ENCODE measurements around the gene ETV5. TPM values are rescaled to one million over a fixed set of nuclear protein-coding genes. Genes with fewer than 3 reads are reported as not detected.

The ETV5 gene
- total and polyA plus RNA-seq, 4 donors: 3.3 to 14.9 (median 5.5) TPM

DNA sequence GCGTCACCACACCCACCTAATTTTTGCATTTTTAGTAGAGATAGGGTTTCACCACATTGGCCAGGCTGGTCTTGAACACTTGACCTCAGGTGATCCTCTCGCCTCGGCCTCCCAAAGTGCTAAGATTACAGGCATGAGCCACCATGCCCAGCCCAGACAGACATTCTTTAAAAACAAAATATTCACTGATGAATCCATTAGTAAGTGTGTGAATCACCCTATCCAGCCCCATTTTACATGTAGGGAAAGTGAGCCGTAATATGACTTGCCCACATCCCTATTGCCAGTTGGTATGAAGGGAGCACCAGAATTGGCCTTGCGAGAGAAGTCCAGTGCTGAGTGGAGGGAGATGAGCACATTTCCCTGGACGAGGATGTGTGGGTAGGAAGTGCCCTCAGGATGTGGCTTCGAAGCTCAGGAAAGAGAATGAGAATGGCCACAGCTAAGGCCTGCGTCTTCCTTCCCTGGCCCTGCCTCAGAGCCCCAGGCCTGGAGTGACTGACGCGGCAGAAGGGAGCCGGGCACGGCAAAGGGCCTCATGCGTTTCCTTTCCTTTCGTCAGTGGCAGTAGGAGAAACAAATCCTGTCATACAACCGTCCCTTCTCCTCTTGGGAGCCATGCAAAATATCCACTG is 28.3 kb upstream of the ETV5 start:
- no peak overlapping the region for H3K4me3 ChIP-seq (ENCODE audit: low read depth in 1 of 3, low read length in 3 of 3)
- DNase-seq (ENCODE audit: low spot score): no peak
- H3K27ac ChIP-seq (ENCODE audit: low read depth in 1 of 2, low read length in 2 of 2): no peak overlapping the region
- no peaks in the 10 kb centered on the region for H3K4me1 ChIP-seq (ENCODE audit: control insufficient read depth in 4 of 4, insufficient read depth in 4 of 4, low read length in 3 of 4)
- H3K27me3 ChIP-seq (ENCODE audit: control insufficient read depth in 4 of 4, insufficient read depth in 4 of 4, low read length in 3 of 4): no peaks in the 10 kb centered on the region
- no peaks in the 10 kb centered on the region for H3K36me3 ChIP-seq (ENCODE audit: control insufficient read depth in 4 of 4, insufficient read depth in 3 of 4, low read depth in 1 of 4, low read length in 3 of 4)
- TF ChIP-seq, protein P1, sequence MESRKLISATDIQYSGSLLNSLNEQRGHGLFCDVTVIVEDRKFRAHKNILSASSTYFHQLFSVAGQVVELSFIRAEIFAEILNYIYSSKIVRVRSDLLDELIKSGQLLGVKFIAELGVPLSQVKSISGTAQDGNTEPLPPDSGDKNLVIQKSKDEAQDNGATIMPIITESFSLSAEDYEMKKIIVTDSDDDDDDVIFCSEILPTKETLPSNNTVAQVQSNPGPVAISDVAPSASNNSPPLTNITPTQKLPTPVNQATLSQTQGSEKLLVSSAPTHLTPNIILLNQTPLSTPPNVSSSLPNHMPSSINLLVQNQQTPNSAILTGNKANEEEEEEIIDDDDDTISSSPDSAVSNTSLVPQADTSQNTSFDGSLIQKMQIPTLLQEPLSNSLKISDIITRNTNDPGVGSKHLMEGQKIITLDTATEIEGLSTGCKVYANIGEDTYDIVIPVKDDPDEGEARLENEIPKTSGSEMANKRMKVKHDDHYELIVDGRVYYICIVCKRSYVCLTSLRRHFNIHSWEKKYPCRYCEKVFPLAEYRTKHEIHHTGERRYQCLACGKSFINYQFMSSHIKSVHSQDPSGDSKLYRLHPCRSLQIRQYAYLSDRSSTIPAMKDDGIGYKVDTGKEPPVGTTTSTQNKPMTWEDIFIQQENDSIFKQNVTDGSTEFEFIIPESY (IDR thresholded peaks at IDR 0.05): no peak
- TF ChIP-seq SP1 (IDR thresholded peaks at IDR 0.05): no peak
- TF ChIP-seq, protein P2, sequence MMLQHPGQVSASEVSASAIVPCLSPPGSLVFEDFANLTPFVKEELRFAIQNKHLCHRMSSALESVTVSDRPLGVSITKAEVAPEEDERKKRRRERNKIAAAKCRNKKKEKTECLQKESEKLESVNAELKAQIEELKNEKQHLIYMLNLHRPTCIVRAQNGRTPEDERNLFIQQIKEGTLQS (IDR thresholded peaks at IDR 0.05): no peak
- no peak for TF ChIP-seq EGR1 (IDR thresholded peaks at IDR 0.05; ENCODE audit: low read depth in 2 of 2)
- no peak for TF ChIP-seq GABPA (IDR thresholded peaks at IDR 0.05 in 1 of 2, conservative IDR thresholded peaks at IDR 0.05 in 1 of 2)
- TF ChIP-seq HNF4G (IDR thresholded peaks at IDR 0.05): no peak
- TF ChIP-seq NR2F2 (IDR thresholded peaks at IDR 0.05): no peak
- TF ChIP-seq, protein P3, sequence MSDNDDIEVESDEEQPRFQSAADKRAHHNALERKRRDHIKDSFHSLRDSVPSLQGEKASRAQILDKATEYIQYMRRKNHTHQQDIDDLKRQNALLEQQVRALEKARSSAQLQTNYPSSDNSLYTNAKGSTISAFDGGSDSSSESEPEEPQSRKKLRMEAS (IDR thresholded peaks at IDR 0.05): no peak
- TF ChIP-seq JUND (IDR thresholded peaks at IDR 0.05): no peak
- TF ChIP-seq FOXA1 (IDR thresholded peaks at IDR 0.05): no peak
- TF ChIP-seq, protein P4, sequence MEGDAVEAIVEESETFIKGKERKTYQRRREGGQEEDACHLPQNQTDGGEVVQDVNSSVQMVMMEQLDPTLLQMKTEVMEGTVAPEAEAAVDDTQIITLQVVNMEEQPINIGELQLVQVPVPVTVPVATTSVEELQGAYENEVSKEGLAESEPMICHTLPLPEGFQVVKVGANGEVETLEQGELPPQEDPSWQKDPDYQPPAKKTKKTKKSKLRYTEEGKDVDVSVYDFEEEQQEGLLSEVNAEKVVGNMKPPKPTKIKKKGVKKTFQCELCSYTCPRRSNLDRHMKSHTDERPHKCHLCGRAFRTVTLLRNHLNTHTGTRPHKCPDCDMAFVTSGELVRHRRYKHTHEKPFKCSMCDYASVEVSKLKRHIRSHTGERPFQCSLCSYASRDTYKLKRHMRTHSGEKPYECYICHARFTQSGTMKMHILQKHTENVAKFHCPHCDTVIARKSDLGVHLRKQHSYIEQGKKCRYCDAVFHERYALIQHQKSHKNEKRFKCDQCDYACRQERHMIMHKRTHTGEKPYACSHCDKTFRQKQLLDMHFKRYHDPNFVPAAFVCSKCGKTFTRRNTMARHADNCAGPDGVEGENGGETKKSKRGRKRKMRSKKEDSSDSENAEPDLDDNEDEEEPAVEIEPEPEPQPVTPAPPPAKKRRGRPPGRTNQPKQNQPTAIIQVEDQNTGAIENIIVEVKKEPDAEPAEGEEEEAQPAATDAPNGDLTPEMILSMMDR (IDR thresholded peaks at IDR 0.05; ENCODE audit: low read depth, low read length, missing input control): no peak
- TF ChIP-seq HNF4A (conservative IDR thresholded peaks at IDR 0.05): no peak
- no peaks in the 10 kb centered on the region for H3K9me3 ChIP-seq (ENCODE audit: control insufficient read depth in 4 of 4, low read length in 3 of 4)
- WGBS: 93% methylated on average over 15 of the region's 15 CpGs
- H3K9ac ChIP-seq (ENCODE audit: low read depth in 1 of 2, low read length in 2 of 2): no peak overlapping the region

DNA sequence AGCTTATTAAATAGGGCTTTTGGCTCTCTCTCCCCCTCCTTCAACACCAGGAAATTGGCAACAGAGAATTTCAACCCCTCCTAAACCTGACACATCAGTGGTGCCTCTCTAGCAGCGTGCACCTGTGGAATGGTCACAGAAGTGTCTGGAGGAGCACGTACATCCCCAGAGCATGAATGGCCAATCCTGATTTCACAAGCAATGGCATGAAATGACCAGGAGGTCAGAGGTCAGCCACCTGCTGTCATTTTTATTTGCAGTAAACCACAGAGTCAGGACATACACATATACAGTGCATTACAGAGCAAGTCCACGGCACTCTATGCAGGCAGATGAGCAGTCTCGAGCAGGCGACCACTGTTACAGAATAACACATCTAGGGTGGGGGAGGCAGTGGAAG is 25.1 kb upstream of the ETV5 start:
- Histone ChIP-seq H3K36me3 (ENCODE audit: control insufficient read depth in 4 of 4, insufficient read depth in 3 of 4, low read depth in 1 of 4, low read length in 3 of 4) (no peaks in the 10 kb centered on the region), H3K27me3 (ENCODE audit: control insufficient read depth in 4 of 4, insufficient read depth in 4 of 4, low read length in 3 of 4) (no peaks in the 10 kb centered on the region), H3K27ac (ENCODE audit: low read depth in 1 of 2, low read length in 2 of 2) (no peak overlapping the region), H3K4me3 (ENCODE audit: low read depth in 1 of 3, low read length in 3 of 3) (no peak overlapping the region), H3K4me1 (ENCODE audit: control insufficient read depth in 4 of 4, insufficient read depth in 4 of 4, low read length in 3 of 4) (no peaks in the 10 kb centered on the region), H3K9me3 (ENCODE audit: control insufficient read depth in 4 of 4, low read length in 3 of 4) (no peaks in the 10 kb centered on the region), H3K9ac (ENCODE audit: low read depth in 1 of 2, low read length in 2 of 2) (no peak overlapping the region)
- WGBS: 85% methylated on average over 5 of the region's 5 CpGs
- DNase-seq (ENCODE audit: low spot score): no peak
- TF ChIP-seq, protein P2 (IDR thresholded peaks at IDR 0.05): no peak
- TF ChIP-seq, protein P4 (IDR thresholded peaks at IDR 0.05; ENCODE audit: low read depth, low read length, missing input control): no peak
- TF ChIP-seq HNF4G (IDR thresholded peaks at IDR 0.05) (no peak), SP1 (IDR thresholded peaks at IDR 0.05) (no peak), RXRA (IDR thresholded peaks at IDR 0.05) (no peak), YY1 (IDR thresholded peaks at IDR 0.05) (no peak), RAD21 (IDR thresholded peaks at IDR 0.05) (no peak), FOXA2 (IDR thresholded peaks at IDR 0.05) (no peak), TAF1 (conservative IDR thresholded peaks at IDR 0.05) (no peak), HNF4A (conservative IDR thresholded peaks at IDR 0.05) (no peak), NR2F2 (IDR thresholded peaks at IDR 0.05) (no peak), GABPA (IDR thresholded peaks at IDR 0.05 in 1 of 2, conservative IDR thresholded peaks at IDR 0.05 in 1 of 2) (no peak), FOXA1 (IDR thresholded peaks at IDR 0.05) (no peak)
- TF ChIP-seq, protein P1 (IDR thresholded peaks at IDR 0.05): no peak
- TF ChIP-seq, protein P3 (IDR thresholded peaks at IDR 0.05): no peak
- TF ChIP-seq, protein P5, sequence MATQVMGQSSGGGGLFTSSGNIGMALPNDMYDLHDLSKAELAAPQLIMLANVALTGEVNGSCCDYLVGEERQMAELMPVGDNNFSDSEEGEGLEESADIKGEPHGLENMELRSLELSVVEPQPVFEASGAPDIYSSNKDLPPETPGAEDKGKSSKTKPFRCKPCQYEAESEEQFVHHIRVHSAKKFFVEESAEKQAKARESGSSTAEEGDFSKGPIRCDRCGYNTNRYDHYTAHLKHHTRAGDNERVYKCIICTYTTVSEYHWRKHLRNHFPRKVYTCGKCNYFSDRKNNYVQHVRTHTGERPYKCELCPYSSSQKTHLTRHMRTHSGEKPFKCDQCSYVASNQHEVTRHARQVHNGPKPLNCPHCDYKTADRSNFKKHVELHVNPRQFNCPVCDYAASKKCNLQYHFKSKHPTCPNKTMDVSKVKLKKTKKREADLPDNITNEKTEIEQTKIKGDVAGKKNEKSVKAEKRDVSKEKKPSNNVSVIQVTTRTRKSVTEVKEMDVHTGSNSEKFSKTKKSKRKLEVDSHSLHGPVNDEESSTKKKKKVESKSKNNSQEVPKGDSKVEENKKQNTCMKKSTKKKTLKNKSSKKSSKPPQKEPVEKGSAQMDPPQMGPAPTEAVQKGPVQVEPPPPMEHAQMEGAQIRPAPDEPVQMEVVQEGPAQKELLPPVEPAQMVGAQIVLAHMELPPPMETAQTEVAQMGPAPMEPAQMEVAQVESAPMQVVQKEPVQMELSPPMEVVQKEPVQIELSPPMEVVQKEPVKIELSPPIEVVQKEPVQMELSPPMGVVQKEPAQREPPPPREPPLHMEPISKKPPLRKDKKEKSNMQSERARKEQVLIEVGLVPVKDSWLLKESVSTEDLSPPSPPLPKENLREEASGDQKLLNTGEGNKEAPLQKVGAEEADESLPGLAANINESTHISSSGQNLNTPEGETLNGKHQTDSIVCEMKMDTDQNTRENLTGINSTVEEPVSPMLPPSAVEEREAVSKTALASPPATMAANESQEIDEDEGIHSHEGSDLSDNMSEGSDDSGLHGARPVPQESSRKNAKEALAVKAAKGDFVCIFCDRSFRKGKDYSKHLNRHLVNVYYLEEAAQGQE (IDR thresholded peaks at IDR 0.05): no peak
